Astrocyte (in vitro differentiated cells and primary cell): ENCODE measurements around the gene COL26A1. TPM values are rescaled to one million over a fixed set of nuclear protein-coding genes. Genes with fewer than 3 reads are reported as not detected.
"Not testable (repeated sequence)": the region's sequence is repeated elsewhere in the genome, so short reads cannot be mapped to it uniquely, and the experiment has no call there.

Experiments
- DNase-seq: peaks from one replicate; pipeline ENCODE4 v3.0.0-alpha.2; 2010; ENCODE audit warnings: low read depth
- FAIRE-seq: peaks from 2 replicates; lab custom pipeline; 2011; peaks lifted over from hg19 to GRCh38; lab: Jason Lieb, UNC
- H2AFZ ChIP-seq: 2 replicates; pipeline ENCODE4 v1.6.0; 2012; ENCODE audit warnings: low read depth, low read length, inconsistent platforms
- H3K27ac ChIP-seq: 2 replicates; pipeline ENCODE4 v1.5.1; 2011; ENCODE audit warnings: low read depth, low read length, inconsistent platforms
- H3K27me3 ChIP-seq: 2 replicates; pipeline ENCODE4 v1.6.0; 2011; ENCODE audit warnings: low read length, inconsistent platforms; ENCODE audit not compliant: insufficient read depth
- H3K36me3 ChIP-seq: 2 replicates; pipeline ENCODE4 v1.5.1; 2011; ENCODE audit warnings: low read length, inconsistent platforms; ENCODE audit not compliant: insufficient read depth
- H3K4me1 ChIP-seq: 2 replicates; pipeline ENCODE4 v1.5.1; 2011; ENCODE audit warnings: low read length, inconsistent platforms; ENCODE audit not compliant: insufficient read depth
- H3K4me2 ChIP-seq: 2 replicates; pipeline ENCODE4 v1.6.0; 2012; ENCODE audit warnings: low read length, inconsistent platforms
- H3K4me3 ChIP-seq: 2 replicates; pipeline ENCODE4 v1.5.1; 2011; ENCODE audit warnings: low read depth, mild to moderate bottlenecking, low read length, inconsistent platforms; ENCODE audit not compliant: insufficient read depth
- H3K79me2 ChIP-seq: 2 replicates; pipeline ENCODE4 v1.6.0; 2012; ENCODE audit warnings: mild to moderate bottlenecking, low read length, inconsistent platforms; ENCODE audit not compliant: insufficient read depth
- H3K9ac ChIP-seq: 2 replicates; pipeline ENCODE4 v1.6.0; 2012; ENCODE audit warnings: mild to moderate bottlenecking, low read length, inconsistent platforms
- H3K9me3 ChIP-seq: 2 replicates; pipeline ENCODE4 v1.5.1; 2012; ENCODE audit warnings: low read depth, mild to moderate bottlenecking, low read length, inconsistent platforms; ENCODE audit not compliant: insufficient read depth
- H4K20me1 ChIP-seq: 2 replicates; pipeline ENCODE4 v1.6.0; 2012; ENCODE audit warnings: low read length, inconsistent platforms; ENCODE audit not compliant: insufficient read depth
- H3K27ac Mint-ChIP-seq: one replicate; pipeline ENCODE4 v1.8.0; 2021; ENCODE audit warnings: mild to moderate bottlenecking, mixed read lengths; ENCODE audit not compliant: unreplicated experiment
- H3K27me3 Mint-ChIP-seq: one replicate; pipeline ENCODE4 v1.8.0; 2021; ENCODE audit warnings: low read depth, mixed read lengths; ENCODE audit not compliant: unreplicated experiment
- H3K36me3 Mint-ChIP-seq: one replicate; pipeline ENCODE4 v1.8.0; 2021; ENCODE audit warnings: low read depth, mixed read lengths; ENCODE audit not compliant: unreplicated experiment
- H3K4me1 Mint-ChIP-seq: one replicate; pipeline ENCODE4 v1.8.0; 2021; ENCODE audit warnings: low read depth, mixed read lengths; ENCODE audit not compliant: unreplicated experiment
- H3K4me3 Mint-ChIP-seq: one replicate; pipeline ENCODE4 v1.8.0; 2021; ENCODE audit warnings: mild to moderate bottlenecking, moderate library complexity, mixed read lengths; ENCODE audit not compliant: unreplicated experiment
- H3K9me3 Mint-ChIP-seq: one replicate; pipeline ENCODE4 v1.8.0; 2021; ENCODE audit warnings: mild to moderate bottlenecking, mixed read lengths; ENCODE audit not compliant: unreplicated experiment
- CTCF ChIP-seq: IDR thresholded peaks from 2 replicates; pipeline ENCODE4 v1.5.1; 2011; ENCODE audit warnings: low read depth, mild to moderate bottlenecking, inconsistent platforms, low read length, moderate library complexity; ENCODE audit not compliant: insufficient read depth
- EZH2 ChIP-seq: IDR thresholded peaks from 2 replicates; pipeline ENCODE4 v1.6.1; 2012; ENCODE audit warnings: mild to moderate bottlenecking, low read length, inconsistent platforms; ENCODE audit not compliant: insufficient read depth
- total RNA-seq: library from RNA; stranded (reverse); gene quantifications from 2 replicates; pipeline ENCODE4 v1.2.1, GENCODE V29; 2021

Gene COL26A1
- total RNA-seq, 1 donor from 2014 or later, result 7.1 TPM

DNA sequence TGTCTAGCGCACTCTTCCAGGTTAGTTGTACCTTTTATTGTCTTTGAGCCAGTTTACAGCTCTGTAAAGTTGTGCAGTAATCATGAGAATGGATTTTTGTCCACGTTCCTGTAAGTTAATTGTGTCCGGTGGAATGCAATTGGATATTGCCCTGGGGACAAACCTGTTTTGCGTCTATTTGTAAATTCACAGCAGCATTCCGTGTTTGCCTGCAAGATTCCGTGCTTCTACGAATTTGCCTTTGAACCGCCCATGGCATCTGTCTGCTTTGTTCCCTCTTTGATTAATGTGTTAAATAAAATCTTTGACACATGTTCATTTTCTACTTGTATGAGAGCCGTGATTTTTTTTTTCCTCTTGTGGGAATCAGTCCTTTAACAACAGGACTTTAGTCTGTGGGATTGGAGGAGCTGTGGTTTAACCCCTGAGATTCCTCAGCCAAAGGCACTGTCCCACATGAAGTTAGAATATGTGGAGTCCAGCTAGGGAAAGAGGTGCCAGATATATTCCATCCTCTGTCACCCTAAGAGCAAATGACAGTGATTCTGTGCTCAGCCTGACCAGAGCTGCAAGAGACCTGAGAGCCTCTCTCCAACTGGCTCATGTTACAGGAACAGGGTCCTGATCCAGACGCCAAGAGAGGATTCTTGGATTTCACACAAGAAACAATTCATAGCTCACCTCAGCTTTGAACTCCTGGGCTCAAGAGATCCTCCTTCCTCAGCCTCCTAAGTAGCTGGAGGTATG is 126.3 kb downstream of the COL26A1 start:
- Histone ChIP-seq H3K4me2 (no peak overlapping the region), H3K36me3 (no peaks in the 10 kb centered on the region), H3K79me2 (no peaks in the 10 kb centered on the region), H3K27me3 (peaks cover 12% of the 10 kb centered on the region), H3K9ac (no peak overlapping the region), H3K4me3 (no peak overlapping the region), H3K9me3 (no peaks in the 10 kb centered on the region), H4K20me1 (no peaks in the 10 kb centered on the region), H3K4me1 (peaks cover 4% of the 10 kb centered on the region), H2AFZ (no peak overlapping the region), H3K27ac (no peak overlapping the region)
- DNase-seq (no peak), FAIRE-seq (no peak)
- Mint-ChIP-seq H3K4me3 (no peak overlapping the region), H3K4me1 (peaks cover 2% of the 10 kb centered on the region), H3K9me3 (no peaks in the 10 kb centered on the region), H3K27me3 (peaks cover 11% of the 10 kb centered on the region), H3K36me3 (no peaks in the 10 kb centered on the region), H3K27ac (peak overlapping the region; percentile 7)
- no peak for TF ChIP-seq CTCF
- no peak for TF ChIP-seq EZH2

GRCh38 chr7:101490439-101490838 is 127.8 kb downstream of the COL26A1 start:
- not testable (repeated sequence) for H3K27ac Mint-ChIP-seq, H3K4me3 ChIP-seq, FAIRE-seq, H3K79me2 ChIP-seq, H3K9ac ChIP-seq, H3K9me3 ChIP-seq, H3K4me1 Mint-ChIP-seq, H3K36me3 ChIP-seq, H3K4me1 ChIP-seq, H3K4me2 ChIP-seq, H4K20me1 ChIP-seq, H3K27ac ChIP-seq, H3K36me3 Mint-ChIP-seq, H3K9me3 Mint-ChIP-seq, H2AFZ ChIP-seq, H3K27me3 Mint-ChIP-seq, H3K4me3 Mint-ChIP-seq, DNase-seq
- peaks cover 16% of the 10 kb centered on the region for H3K27me3 ChIP-seq

DNA sequence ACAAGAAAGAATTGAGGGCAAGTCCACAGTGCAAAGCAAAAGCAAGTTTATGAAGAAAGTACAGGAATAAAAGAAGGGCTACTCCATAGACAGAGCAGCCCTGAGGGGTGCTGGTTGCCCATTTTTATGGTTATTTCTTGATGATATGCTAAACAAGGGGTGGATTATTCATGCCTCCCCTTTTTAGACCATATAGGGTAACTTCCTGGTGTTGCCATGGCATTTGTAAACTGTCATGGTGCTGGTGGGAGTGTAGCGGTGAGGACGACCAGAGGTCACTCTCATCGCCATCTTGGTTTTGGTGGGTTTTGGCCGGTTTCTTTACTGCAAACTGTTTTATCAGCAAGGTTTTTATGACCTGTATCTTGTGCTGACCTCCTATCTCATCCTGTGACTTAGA is 128.8 kb downstream of the COL26A1 start:
- H3K4me1 ChIP-seq, H3K9me3 ChIP-seq, H3K4me2 ChIP-seq, DNase-seq, H3K27ac ChIP-seq, H4K20me1 ChIP-seq, H3K9ac ChIP-seq, FAIRE-seq, H2AFZ ChIP-seq, H3K36me3 ChIP-seq, H3K4me1 Mint-ChIP-seq, H3K4me3 ChIP-seq, H3K9me3 Mint-ChIP-seq, H3K27me3 Mint-ChIP-seq, H3K36me3 Mint-ChIP-seq, H3K27ac Mint-ChIP-seq, H3K79me2 ChIP-seq, H3K4me3 Mint-ChIP-seq: not testable (repeated sequence)
- H3K27me3 ChIP-seq, result peaks cover 16% of the 10 kb centered on the region
